Ishikawa (cell line): ENCODE data around the gene CPNE9.

Source experiments
- CEBPB ChIP-seq: IDR thresholded peaks from 2 replicates; pipeline ENCODE4 v1.6.1; 2012
- CREB1 ChIP-seq: IDR thresholded peaks from 2 replicates; pipeline ENCODE4 v1.6.1; 2012; ENCODE audit warnings: low read depth
- EP300 ChIP-seq: IDR thresholded peaks from 2 replicates; pipeline ENCODE4 v1.6.1; 2012; ENCODE audit warnings: borderline replicate concordance
- FOXM1 ChIP-seq: IDR thresholded peaks from 2 replicates; pipeline ENCODE4 v1.6.1; 2012; ENCODE audit warnings: low read depth, borderline replicate concordance
- NFIC ChIP-seq: IDR thresholded peaks from 2 replicates; pipeline ENCODE4 v1.6.1; 2012
- RAD21 ChIP-seq: IDR thresholded peaks from 2 replicates; pipeline ENCODE4 v1.6.1; 2012; ENCODE audit warnings: low read depth
- TAF1 ChIP-seq: IDR thresholded peaks from 2 replicates; pipeline ENCODE4 v1.6.1; 2012; ENCODE audit warnings: low read depth, mild to moderate bottlenecking
- TCF12 ChIP-seq: IDR thresholded peaks from 2 replicates; pipeline ENCODE4 v1.6.1; 2012; ENCODE audit warnings: low read depth
- YY1 ChIP-seq: IDR thresholded peaks from 2 replicates; pipeline ENCODE4 v1.6.1; 2012; ENCODE audit warnings: low read depth
- ZBTB7A ChIP-seq: IDR thresholded peaks from 2 replicates; pipeline ENCODE4 v1.6.1; 2012; ENCODE audit warnings: low read depth
- TF ChIP-seq, protein P1 (sequence below): IDR thresholded peaks from 2 replicates; pipeline ENCODE4 v1.6.1; 2012; ENCODE audit warnings: low read depth, mild to moderate bottlenecking
- TF ChIP-seq, protein P2 (sequence below): IDR thresholded peaks from 2 replicates; pipeline ENCODE4 v1.6.1; 2012
- TF ChIP-seq, protein P3 (sequence below): IDR thresholded peaks from 2 replicates; pipeline ENCODE4 v1.6.1; 2012

DNA sequence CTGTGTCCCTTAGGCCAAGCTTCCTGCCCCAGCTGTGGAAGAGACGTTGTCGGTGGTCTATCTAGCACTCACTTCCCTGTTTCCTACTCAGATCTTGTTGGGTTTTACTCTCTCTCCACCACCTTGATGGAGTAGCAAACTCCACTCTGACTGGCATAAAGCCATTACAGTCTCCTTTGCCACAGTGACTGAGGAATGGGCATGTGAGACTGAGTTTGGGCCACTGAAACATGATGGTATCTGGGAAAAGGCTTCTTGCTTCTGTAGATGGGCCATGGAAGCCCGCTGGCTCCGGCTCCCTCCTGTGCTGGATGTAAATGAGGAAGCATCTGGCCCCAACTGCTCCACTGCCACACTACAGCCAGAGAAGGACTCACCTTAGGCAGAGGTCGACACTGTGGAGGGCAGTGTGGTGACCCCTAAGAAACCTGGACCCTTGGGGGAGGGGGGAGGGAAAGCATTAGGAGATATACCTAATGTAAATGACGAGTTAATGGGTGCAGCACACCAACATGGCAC lies 75.5 kb downstream of the CPNE9 start:
- TF ChIP-seq, protein P1, sequence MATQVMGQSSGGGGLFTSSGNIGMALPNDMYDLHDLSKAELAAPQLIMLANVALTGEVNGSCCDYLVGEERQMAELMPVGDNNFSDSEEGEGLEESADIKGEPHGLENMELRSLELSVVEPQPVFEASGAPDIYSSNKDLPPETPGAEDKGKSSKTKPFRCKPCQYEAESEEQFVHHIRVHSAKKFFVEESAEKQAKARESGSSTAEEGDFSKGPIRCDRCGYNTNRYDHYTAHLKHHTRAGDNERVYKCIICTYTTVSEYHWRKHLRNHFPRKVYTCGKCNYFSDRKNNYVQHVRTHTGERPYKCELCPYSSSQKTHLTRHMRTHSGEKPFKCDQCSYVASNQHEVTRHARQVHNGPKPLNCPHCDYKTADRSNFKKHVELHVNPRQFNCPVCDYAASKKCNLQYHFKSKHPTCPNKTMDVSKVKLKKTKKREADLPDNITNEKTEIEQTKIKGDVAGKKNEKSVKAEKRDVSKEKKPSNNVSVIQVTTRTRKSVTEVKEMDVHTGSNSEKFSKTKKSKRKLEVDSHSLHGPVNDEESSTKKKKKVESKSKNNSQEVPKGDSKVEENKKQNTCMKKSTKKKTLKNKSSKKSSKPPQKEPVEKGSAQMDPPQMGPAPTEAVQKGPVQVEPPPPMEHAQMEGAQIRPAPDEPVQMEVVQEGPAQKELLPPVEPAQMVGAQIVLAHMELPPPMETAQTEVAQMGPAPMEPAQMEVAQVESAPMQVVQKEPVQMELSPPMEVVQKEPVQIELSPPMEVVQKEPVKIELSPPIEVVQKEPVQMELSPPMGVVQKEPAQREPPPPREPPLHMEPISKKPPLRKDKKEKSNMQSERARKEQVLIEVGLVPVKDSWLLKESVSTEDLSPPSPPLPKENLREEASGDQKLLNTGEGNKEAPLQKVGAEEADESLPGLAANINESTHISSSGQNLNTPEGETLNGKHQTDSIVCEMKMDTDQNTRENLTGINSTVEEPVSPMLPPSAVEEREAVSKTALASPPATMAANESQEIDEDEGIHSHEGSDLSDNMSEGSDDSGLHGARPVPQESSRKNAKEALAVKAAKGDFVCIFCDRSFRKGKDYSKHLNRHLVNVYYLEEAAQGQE, result no peak
- no peak for TF ChIP-seq EP300
- TF ChIP-seq YY1, result no peak
- TF ChIP-seq CREB1, result no peak
- TF ChIP-seq FOXM1, result no peak
- TF ChIP-seq, protein P2, sequence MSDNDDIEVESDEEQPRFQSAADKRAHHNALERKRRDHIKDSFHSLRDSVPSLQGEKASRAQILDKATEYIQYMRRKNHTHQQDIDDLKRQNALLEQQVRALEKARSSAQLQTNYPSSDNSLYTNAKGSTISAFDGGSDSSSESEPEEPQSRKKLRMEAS, result no peak
- TF ChIP-seq RAD21, result no peak
- TF ChIP-seq CEBPB, result no peak
- no peak for TF ChIP-seq TCF12
- TF ChIP-seq, protein P3, sequence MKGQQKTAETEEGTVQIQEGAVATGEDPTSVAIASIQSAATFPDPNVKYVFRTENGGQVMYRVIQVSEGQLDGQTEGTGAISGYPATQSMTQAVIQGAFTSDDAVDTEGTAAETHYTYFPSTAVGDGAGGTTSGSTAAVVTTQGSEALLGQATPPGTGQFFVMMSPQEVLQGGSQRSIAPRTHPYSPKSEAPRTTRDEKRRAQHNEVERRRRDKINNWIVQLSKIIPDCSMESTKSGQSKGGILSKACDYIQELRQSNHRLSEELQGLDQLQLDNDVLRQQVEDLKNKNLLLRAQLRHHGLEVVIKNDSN, result no peak
- no peak for TF ChIP-seq TAF1
- TF ChIP-seq NFIC, result no peak
- TF ChIP-seq ZBTB7A, result no peak
